SK-N-SH (cell line): ENCODE measurements around the gene DNM2. TPM values are rescaled to one million over a fixed set of nuclear protein-coding genes. Genes with fewer than 3 reads are reported as not detected.
A peak's percentile ranks its signal among the peaks of the same experiment; 100 is the strongest.

Experiments
- CTCF ChIA-PET: fragments of 300-600, 350-600 bp; formaldehyde crosslinking; extraction: SDS; loops from one replicate; lab custom pipeline; 2021; lab: Yijun Ruan, JAX
- POLR2A ChIA-PET: fragments of 350-600 bp; sonication (Branson Sonifier 250); formaldehyde crosslinking; extraction: SDS; loops from one replicate; lab custom pipeline; 2020; ENCODE audit warnings: antibody characterized with exemption, inconsistent platforms; lab: Yijun Ruan, JAX
- DNase-seq: peaks from one replicate; pipeline ENCODE4 v3.0.0; 2012
- H2AFZ ChIP-seq: fragments of 200-600 bp; sonication (generic); 2 replicates; pipeline ENCODE4 v1.8.1; 2016; ENCODE audit warnings: antibody characterized with exemption, mild to moderate bottlenecking, low read depth
- H3F3A ChIP-seq: fragments of 200-600 bp; sonication (generic); replicated peaks from 2 replicates; pipeline ENCODE3; 2016; ENCODE audit warnings: antibody characterized with exemption, mild to moderate bottlenecking; ENCODE audit not compliant: insufficient read depth
- H3K27ac ChIP-seq, 2 experiments: fragments of 200-500 bp in 1 of 2; fragments of 200-600 bp in 1 of 2; sonication (Bioruptor generic) in 1 of 2; sonication (generic), shearing (Covaris generic) in 1 of 2; 2 replicates each; pipeline versions ENCODE4 v1.5.1 to v1.6.1; 2014 to 2016; ENCODE audit warnings: low read depth in 2 of 2, inconsistent platforms in 1 of 2, low read length in 1 of 2, mild to moderate bottlenecking in 1 of 2, mixed read lengths in 1 of 2
- H3K27me3 ChIP-seq: fragments of 200-600 bp; sonication (generic), shearing (Covaris generic); 2 replicates; pipeline ENCODE4 v1.6.1; 2016; ENCODE audit warnings: mixed run types; ENCODE audit not compliant: insufficient read depth
- H3K36me3 ChIP-seq, 2 experiments: fragments of 200-500 bp in 1 of 2; fragments of 200-600 bp in 1 of 2; sonication (Bioruptor generic) in 1 of 2; sonication (generic) in 1 of 2; replicated peaks in 1 of 2; 2 replicates each; pipeline versions ENCODE3 to v1.5.1; 2014 to 2016; ENCODE audit warnings: low read length in 1 of 2, mild to moderate bottlenecking in 1 of 2; ENCODE audit not compliant: insufficient read depth in 2 of 2, control insufficient read depth in 1 of 2
- H3K4me1 ChIP-seq, 2 experiments: fragments of 200-500 bp in 1 of 2; fragments of 200-600 bp in 1 of 2; sonication (Bioruptor generic) in 1 of 2; sonication (generic), shearing (Covaris generic) in 1 of 2; 2 replicates each; pipeline versions ENCODE4 v1.5.1 to v1.6.1; 2014 to 2016; ENCODE audit warnings: low read depth in 1 of 2, low read length in 1 of 2, mixed run types in 1 of 2; ENCODE audit not compliant: insufficient read depth in 2 of 2, control insufficient read depth in 1 of 2
- H3K4me2 ChIP-seq: fragments of 200-600 bp; sonication (generic), shearing (Covaris generic); 2 replicates; pipeline ENCODE4 v1.6.1; 2017; ENCODE audit warnings: mixed run types
- H3K4me3 ChIP-seq, 2 experiments: fragments of 200-500 bp in 1 of 2; fragments of 200-600 bp in 1 of 2; sonication (Bioruptor generic) in 1 of 2; sonication (generic), shearing (Covaris generic) in 1 of 2; 2 replicates each; pipeline versions ENCODE4 v1.5.1 to v1.8.1; 2014 to 2016; ENCODE audit warnings: low read depth in 2 of 2, inconsistent platforms in 1 of 2, low read length in 1 of 2, mild to moderate bottlenecking in 1 of 2, mixed read lengths in 1 of 2, moderate library complexity in 1 of 2
- H3K79me2 ChIP-seq: fragments of 200-600 bp; sonication (generic); 2 replicates; pipeline ENCODE4 v1.8.1; 2017; ENCODE audit warnings: mild to moderate bottlenecking; ENCODE audit not compliant: insufficient read depth
- H3K9ac ChIP-seq: fragments of 200-600 bp; sonication (generic); 2 replicates; pipeline ENCODE4 v1.6.1; 2017; ENCODE audit warnings: mixed run types
- H3K9me2 ChIP-seq: fragments of 200-600 bp; sonication (generic); 2 replicates; pipeline ENCODE4 v1.6.1; 2017; ENCODE audit warnings: mixed run types
- H3K9me3 ChIP-seq: fragments of 200-600 bp; sonication (generic); 2 replicates; pipeline ENCODE4 v1.6.1; 2017; ENCODE audit warnings: mixed run types, mild to moderate bottlenecking, moderate library complexity
- H4K20me1 ChIP-seq: fragments of 200-600 bp; sonication (generic); 2 replicates; pipeline ENCODE4 v1.6.1; 2017; ENCODE audit warnings: mild to moderate bottlenecking, mixed run types; ENCODE audit not compliant: insufficient read depth
- CHD2 ChIP-seq: fragments of 150-350 bp; IDR thresholded peaks from 2 replicates; pipeline ENCODE4 v1.6.1; 2018; ENCODE audit warnings: low read length; ENCODE audit not compliant: partially characterized antibody
- ELF1 ChIP-seq: IDR thresholded peaks from 2 replicates; pipeline ENCODE4 v1.4.0; 2012
- EZH2phosphoT487 ChIP-seq: fragments of 200-600 bp; sonication (generic); IDR thresholded peaks from 2 replicates; pipeline ENCODE4 v1.6.1; 2017; ENCODE audit warnings: low read depth, mixed run types, mild to moderate bottlenecking, antibody characterized with exemption, moderate library complexity, borderline replicate concordance
- FOSL2 ChIP-seq: IDR thresholded peaks from 2 replicates; pipeline ENCODE4 v1.4.0; 2012; ENCODE audit warnings: low read depth, mild to moderate bottlenecking, moderate library complexity, borderline replicate concordance
- GABPA ChIP-seq: IDR thresholded peaks from 2 replicates; pipeline ENCODE4 v1.4.0; 2012; ENCODE audit warnings: low read depth, mild to moderate bottlenecking
- NFIC ChIP-seq: IDR thresholded peaks from 2 replicates; pipeline ENCODE4 v1.4.0; 2012; ENCODE audit warnings: borderline replicate concordance
- POLR2AphosphoS5 ChIP-seq: IDR thresholded peaks from 2 replicates; pipeline ENCODE4 v1.6.1; 2012; ENCODE audit warnings: low read depth, low read length
- RAD21 ChIP-seq: IDR thresholded peaks from 2 replicates; pipeline ENCODE4 v1.6.1; 2012; ENCODE audit warnings: mild to moderate bottlenecking, low read length
- TCF12 ChIP-seq: IDR thresholded peaks from 2 replicates; pipeline ENCODE4 v1.4.0; 2012
- WGBS: methylation state at CpG from one replicate; pipeline ENCODE4 v1.1.6; 2017; ENCODE audit warnings: low lambda C conversion rate; 5-methylcytosine and 5-hydroxymethylcytosine counted together
- polyA plus RNA-seq, 3 experiments: library from polyadenylated mRNA; depleted of rRNA; stranded (reverse); fragments of >200 nt; gene quantifications; 2 replicates each; pipeline ENCODE4 v1.2.3, GENCODE V29; 2012
- TF ChIP-seq, protein P1 (sequence below): fragments of 200-600 bp; sonication (generic); IDR thresholded peaks from 2 replicates; pipeline ENCODE4 v1.6.1; 2017; ENCODE audit warnings: antibody characterized with exemption, mild to moderate bottlenecking, moderate library complexity
- TF ChIP-seq, protein P2 (sequence below): IDR thresholded peaks from 2 replicates; pipeline ENCODE4 v1.4.0; 2012; ENCODE audit warnings: low read depth, borderline replicate concordance
- TF ChIP-seq, protein P3 (sequence below): fragments of 150-350 bp; IDR thresholded peaks from 2 replicates; pipeline ENCODE4 v1.6.1; 2016; ENCODE audit warnings: mild to moderate bottlenecking, low read depth, low read length
- TF ChIP-seq, protein P4 (sequence below): fragments of 150-350 bp; IDR thresholded peaks from 2 replicates; pipeline ENCODE4 v1.6.1; 2017; ENCODE audit warnings: antibody characterized with exemption, low read length, low read depth, borderline replicate concordance
- TF ChIP-seq, protein P5 (sequence below): IDR thresholded peaks from 2 replicates; pipeline ENCODE4 v1.4.0; 2012; ENCODE audit warnings: low read depth, borderline replicate concordance
- TF ChIP-seq, protein P6 (sequence below): IDR thresholded peaks from 2 replicates; pipeline ENCODE4; 2012

DNM2 gene
- polyA plus RNA-seq, 1 of the 3 experiments (the other 2 are of a cell fraction) = 52.5 TPM

DNA sequence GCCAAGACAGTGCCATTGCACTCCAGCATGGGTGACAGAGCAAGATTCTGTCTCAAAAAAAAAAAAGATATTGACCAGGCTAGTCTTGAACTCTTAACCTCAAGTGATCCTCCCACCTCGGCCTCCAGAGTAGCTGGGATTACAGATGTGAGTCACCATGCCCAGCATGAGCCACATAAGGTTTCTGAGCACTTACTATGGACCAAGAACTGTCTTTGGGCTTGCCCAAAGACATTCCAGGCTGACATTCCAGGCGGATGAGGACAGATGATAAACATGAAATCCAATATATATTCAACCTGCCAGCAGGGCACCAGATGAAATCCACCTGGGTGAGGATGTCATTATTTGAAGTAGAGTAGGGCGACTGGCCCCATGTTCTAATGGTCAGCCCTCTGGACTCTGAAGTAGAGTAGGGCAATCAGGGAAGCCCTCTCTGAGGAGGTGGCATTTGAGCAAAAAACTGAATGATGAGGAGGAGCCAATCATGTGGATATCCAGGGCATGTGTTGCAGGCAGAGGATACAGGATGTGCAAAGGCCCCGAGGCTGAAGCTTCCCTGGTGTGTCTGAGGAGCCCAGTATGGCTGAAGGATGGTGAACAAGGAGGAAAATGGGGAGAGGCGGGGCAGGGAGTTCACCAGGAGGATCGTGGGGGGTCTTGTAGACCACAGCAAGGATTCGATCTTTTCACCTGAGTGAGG lies 134.4 kb downstream of the DNM2 start:
- Histone ChIP-seq H4K20me1 (no peaks in the 10 kb centered on the region), H3K9me2 (no peaks in the 10 kb centered on the region), H3K9me3 (no peaks in the 10 kb centered on the region), H3F3A (no peaks in the 10 kb centered on the region), H3K4me2 (no peak overlapping the region), H3K4me1 (no peaks in the 10 kb centered on the region), H3K36me3 (no peaks in the 10 kb centered on the region), H3K4me3 (no peak overlapping the region), H3K9ac (no peak overlapping the region), H2AFZ (no peak overlapping the region), H3K27ac (no peak overlapping the region), H3K79me2 (no peaks in the 10 kb centered on the region), H3K27me3 (no peaks in the 10 kb centered on the region)
- CTCF ChIA-PET = interaction anchor here (0.7 to 4.8 kb wide), 3 partner anchors 12 to 19 kb away, joined by 3 to 51 read pairs (median 31); no protein-coding TSS in a partner anchor
- POLR2A ChIA-PET = no interaction called here
- 32% methylated on average over 7 of the region's 7 CpGs for WGBS
- no peak for DNase-seq
- TF ChIP-seq, protein P1, sequence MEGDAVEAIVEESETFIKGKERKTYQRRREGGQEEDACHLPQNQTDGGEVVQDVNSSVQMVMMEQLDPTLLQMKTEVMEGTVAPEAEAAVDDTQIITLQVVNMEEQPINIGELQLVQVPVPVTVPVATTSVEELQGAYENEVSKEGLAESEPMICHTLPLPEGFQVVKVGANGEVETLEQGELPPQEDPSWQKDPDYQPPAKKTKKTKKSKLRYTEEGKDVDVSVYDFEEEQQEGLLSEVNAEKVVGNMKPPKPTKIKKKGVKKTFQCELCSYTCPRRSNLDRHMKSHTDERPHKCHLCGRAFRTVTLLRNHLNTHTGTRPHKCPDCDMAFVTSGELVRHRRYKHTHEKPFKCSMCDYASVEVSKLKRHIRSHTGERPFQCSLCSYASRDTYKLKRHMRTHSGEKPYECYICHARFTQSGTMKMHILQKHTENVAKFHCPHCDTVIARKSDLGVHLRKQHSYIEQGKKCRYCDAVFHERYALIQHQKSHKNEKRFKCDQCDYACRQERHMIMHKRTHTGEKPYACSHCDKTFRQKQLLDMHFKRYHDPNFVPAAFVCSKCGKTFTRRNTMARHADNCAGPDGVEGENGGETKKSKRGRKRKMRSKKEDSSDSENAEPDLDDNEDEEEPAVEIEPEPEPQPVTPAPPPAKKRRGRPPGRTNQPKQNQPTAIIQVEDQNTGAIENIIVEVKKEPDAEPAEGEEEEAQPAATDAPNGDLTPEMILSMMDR = no peak; the same call in 1 of the 2 replicates
- TF ChIP-seq TCF12 = peak; percentile 58

DNA sequence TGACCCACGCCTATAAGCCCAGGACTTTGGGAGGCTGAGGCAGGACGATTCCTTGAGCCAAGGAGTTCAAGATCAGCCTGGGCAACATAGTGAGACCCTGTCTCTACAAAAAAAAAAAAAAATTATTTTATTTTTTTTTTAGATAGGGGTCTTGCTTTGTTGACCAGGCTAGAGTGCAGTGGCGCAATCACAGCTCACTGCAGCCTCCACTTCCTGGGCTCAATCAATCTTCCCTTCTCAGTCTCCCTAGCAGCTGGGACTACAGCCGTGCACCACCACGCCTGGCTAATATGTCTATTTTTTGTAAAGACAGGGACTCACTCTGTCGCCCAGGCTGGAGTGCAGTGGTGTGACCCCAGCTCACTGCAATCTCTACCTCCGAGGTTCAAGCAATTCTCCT lies 135.1 kb downstream of the DNM2 start:
- 76% methylated on average over 7 of the region's 7 CpGs for WGBS
- H3K9ac ChIP-seq = no peak overlapping the region
- no peaks in the 10 kb centered on the region for H3K9me3 ChIP-seq
- POLR2A ChIA-PET = no interaction called here
- H3K9me2 ChIP-seq = no peaks in the 10 kb centered on the region
- no peaks in the 10 kb centered on the region for H3K27me3 ChIP-seq
- CTCF ChIA-PET = interaction anchor here (2.5 to 4.5 kb wide), 2 partner anchors 11 to 17 kb away, joined by 13 to 51 read pairs; partner anchors contain the start of gene TMED1
- H3K79me2 ChIP-seq = no peaks in the 10 kb centered on the region
- no peak for DNase-seq
- H3K36me3 ChIP-seq = no peaks in the 10 kb centered on the region
- H3K4me3 ChIP-seq = no peak overlapping the region
- H4K20me1 ChIP-seq = no peaks in the 10 kb centered on the region
- H3K4me2 ChIP-seq = no peak overlapping the region
- H3K4me1 ChIP-seq = no peaks in the 10 kb centered on the region
- H3F3A ChIP-seq = no peaks in the 10 kb centered on the region
- no peak for TF ChIP-seq CHD2
- TF ChIP-seq GABPA = no peak
- TF ChIP-seq, protein P2, sequence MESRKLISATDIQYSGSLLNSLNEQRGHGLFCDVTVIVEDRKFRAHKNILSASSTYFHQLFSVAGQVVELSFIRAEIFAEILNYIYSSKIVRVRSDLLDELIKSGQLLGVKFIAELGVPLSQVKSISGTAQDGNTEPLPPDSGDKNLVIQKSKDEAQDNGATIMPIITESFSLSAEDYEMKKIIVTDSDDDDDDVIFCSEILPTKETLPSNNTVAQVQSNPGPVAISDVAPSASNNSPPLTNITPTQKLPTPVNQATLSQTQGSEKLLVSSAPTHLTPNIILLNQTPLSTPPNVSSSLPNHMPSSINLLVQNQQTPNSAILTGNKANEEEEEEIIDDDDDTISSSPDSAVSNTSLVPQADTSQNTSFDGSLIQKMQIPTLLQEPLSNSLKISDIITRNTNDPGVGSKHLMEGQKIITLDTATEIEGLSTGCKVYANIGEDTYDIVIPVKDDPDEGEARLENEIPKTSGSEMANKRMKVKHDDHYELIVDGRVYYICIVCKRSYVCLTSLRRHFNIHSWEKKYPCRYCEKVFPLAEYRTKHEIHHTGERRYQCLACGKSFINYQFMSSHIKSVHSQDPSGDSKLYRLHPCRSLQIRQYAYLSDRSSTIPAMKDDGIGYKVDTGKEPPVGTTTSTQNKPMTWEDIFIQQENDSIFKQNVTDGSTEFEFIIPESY = no peak
- TF ChIP-seq, protein P1 = no peak
- TF ChIP-seq TCF12 = no peak
- TF ChIP-seq RAD21 = no peak
- TF ChIP-seq, protein P3, sequence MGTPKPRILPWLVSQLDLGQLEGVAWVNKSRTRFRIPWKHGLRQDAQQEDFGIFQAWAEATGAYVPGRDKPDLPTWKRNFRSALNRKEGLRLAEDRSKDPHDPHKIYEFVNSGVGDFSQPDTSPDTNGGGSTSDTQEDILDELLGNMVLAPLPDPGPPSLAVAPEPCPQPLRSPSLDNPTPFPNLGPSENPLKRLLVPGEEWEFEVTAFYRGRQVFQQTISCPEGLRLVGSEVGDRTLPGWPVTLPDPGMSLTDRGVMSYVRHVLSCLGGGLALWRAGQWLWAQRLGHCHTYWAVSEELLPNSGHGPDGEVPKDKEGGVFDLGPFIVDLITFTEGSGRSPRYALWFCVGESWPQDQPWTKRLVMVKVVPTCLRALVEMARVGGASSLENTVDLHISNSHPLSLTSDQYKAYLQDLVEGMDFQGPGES = no peak
- TF ChIP-seq EZH2phosphoT487 = no peak
- no peak for TF ChIP-seq ELF1
- TF ChIP-seq, protein P4, sequence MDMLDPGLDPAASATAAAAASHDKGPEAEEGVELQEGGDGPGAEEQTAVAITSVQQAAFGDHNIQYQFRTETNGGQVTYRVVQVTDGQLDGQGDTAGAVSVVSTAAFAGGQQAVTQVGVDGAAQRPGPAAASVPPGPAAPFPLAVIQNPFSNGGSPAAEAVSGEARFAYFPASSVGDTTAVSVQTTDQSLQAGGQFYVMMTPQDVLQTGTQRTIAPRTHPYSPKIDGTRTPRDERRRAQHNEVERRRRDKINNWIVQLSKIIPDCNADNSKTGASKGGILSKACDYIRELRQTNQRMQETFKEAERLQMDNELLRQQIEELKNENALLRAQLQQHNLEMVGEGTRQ = no peak
- no peak for TF ChIP-seq POLR2AphosphoS5
- TF ChIP-seq FOSL2 = no peak
- TF ChIP-seq NFIC = no peak
- TF ChIP-seq, protein P5, sequence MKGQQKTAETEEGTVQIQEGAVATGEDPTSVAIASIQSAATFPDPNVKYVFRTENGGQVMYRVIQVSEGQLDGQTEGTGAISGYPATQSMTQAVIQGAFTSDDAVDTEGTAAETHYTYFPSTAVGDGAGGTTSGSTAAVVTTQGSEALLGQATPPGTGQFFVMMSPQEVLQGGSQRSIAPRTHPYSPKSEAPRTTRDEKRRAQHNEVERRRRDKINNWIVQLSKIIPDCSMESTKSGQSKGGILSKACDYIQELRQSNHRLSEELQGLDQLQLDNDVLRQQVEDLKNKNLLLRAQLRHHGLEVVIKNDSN = no peak
- TF ChIP-seq, protein P6, sequence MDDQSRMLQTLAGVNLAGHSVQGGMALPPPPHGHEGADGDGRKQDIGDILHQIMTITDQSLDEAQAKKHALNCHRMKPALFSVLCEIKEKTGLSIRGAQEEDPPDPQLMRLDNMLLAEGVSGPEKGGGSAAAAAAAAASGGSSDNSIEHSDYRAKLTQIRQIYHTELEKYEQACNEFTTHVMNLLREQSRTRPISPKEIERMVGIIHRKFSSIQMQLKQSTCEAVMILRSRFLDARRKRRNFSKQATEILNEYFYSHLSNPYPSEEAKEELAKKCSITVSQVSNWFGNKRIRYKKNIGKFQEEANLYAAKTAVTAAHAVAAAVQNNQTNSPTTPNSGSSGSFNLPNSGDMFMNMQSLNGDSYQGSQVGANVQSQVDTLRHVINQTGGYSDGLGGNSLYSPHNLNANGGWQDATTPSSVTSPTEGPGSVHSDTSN = no peak
- no peak overlapping the region for H3K27ac ChIP-seq
- H2AFZ ChIP-seq = no peak overlapping the region
